HepG2 (cell line): ENCODE data around the gene DNAJC19. TPM values are rescaled to one million over a fixed set of nuclear protein-coding genes. Genes with fewer than 3 reads are reported as not detected.

ENCODE experiments used
- HIVEP1 ChIP-seq: sonication (generic); formaldehyde crosslinking; IDR thresholded peaks from 2 replicates; pipeline ENCODE4 v1.4.0; 2020; ENCODE audit warnings: mild to moderate bottlenecking, missing genetic modification reagents
- KLF12 ChIP-seq: sonication (generic); formaldehyde crosslinking; IDR thresholded peaks from 2 replicates; pipeline ENCODE4 v1.4.0; 2020; ENCODE audit warnings: missing genetic modification reagents, borderline replicate concordance
- NCOA2 ChIP-seq: sonication (generic); formaldehyde crosslinking; IDR thresholded peaks from 2 replicates; pipeline ENCODE4 v1.8.0; 2022; ENCODE audit warnings: inconsistent platforms
- NPAS2 ChIP-seq: sonication (generic); formaldehyde crosslinking; IDR thresholded peaks from 2 replicates; pipeline ENCODE4 v1.8.0; 2022; ENCODE audit warnings: mild to moderate bottlenecking, missing genetic modification reagents, borderline replicate concordance
- PTBP1 ChIP-seq: fragments of 200-400 bp; formaldehyde crosslinking; IDR thresholded peaks from 2 replicates; pipeline ENCODE4 v1.6.1; 2018; ENCODE audit warnings: low read length, low read depth; ENCODE audit not compliant: poor library complexity, severe bottlenecking
- RFX3 ChIP-seq: IDR thresholded peaks from 2 replicates; pipeline ENCODE4 v1.6.1; 2016; ENCODE audit warnings: missing biosample characterization, missing genetic modification reagents
- SIX4 ChIP-seq: sonication (generic); formaldehyde crosslinking; IDR thresholded peaks from 2 replicates; pipeline ENCODE4 v1.4.0; 2020; ENCODE audit warnings: missing genetic modification reagents
- WIZ ChIP-seq: sonication (generic); formaldehyde crosslinking; IDR thresholded peaks from 2 replicates; pipeline ENCODE4 v1.5.1; 2020; ENCODE audit warnings: mild to moderate bottlenecking, missing genetic modification reagents
- ZBTB43 ChIP-seq: sonication (generic); formaldehyde crosslinking; conservative IDR thresholded peaks from 2 replicates; pipeline ENCODE4 v1.4.0; 2020; ENCODE audit warnings: missing genetic modification reagents
- ZNF33A ChIP-seq: sonication (generic); formaldehyde crosslinking; IDR thresholded peaks from 2 replicates; pipeline ENCODE4 v1.5.1; 2020; ENCODE audit warnings: missing genetic modification reagents, mild to moderate bottlenecking, moderate library complexity, borderline replicate concordance
- ZNF407 ChIP-seq: sonication (generic); formaldehyde crosslinking; IDR thresholded peaks from one replicate; pipeline ENCODE4 v1.5.1; 2020; ENCODE audit warnings: mild to moderate bottlenecking, missing genetic modification reagents; ENCODE audit errors: not compliant biosample characterization
- ZNF431 ChIP-seq: sonication (generic); formaldehyde crosslinking; IDR thresholded peaks from 2 replicates; pipeline ENCODE4 v1.9.0; 2022; ENCODE audit warnings: missing genetic modification reagents, low read depth, mild to moderate bottlenecking, borderline replicate concordance
- ZNF44 ChIP-seq: sonication (generic); formaldehyde crosslinking; IDR thresholded peaks from 2 replicates; pipeline ENCODE4 v1.5.1; 2020; ENCODE audit warnings: mild to moderate bottlenecking, missing genetic modification reagents
- ZNF703 ChIP-seq: sonication (generic); formaldehyde crosslinking; IDR thresholded peaks from 2 replicates; pipeline ENCODE4 v1.5.1; 2020; ENCODE audit warnings: missing genetic modification reagents, mild to moderate bottlenecking, moderate library complexity, borderline replicate concordance
- ZNF770 ChIP-seq: sonication (generic); formaldehyde crosslinking; IDR thresholded peaks from 2 replicates; pipeline ENCODE4 v1.5.0; 2020; ENCODE audit warnings: mild to moderate bottlenecking, missing genetic modification reagents
- polyA plus RNA-seq, 8 experiments: library from polyadenylated mRNA; depleted of rRNA in 3 of 8; stranded (reverse) in 7 of 8; unstranded in 1 of 8; fragments of >200 nt; fragmentation: Illumina TruSeq in 4 of 8; extraction: Trizol in 4 of 8; gene quantifications; 2 replicates each; pipeline versions ENCODE4 v1.2.1 to v1.2.3, GENCODE V29; 2011 to 2016; ENCODE audit warnings: low read depth in 4 of 8, missing spikeins in 1 of 8, mixed read lengths in 1 of 8; ENCODE audit not compliant: insufficient read depth in 1 of 8
- total RNA-seq, 5 experiments: library from RNA; depleted of rRNA; stranded (reverse); fragments of >200 nt; fragmentation: Illumina TruSeq; extraction: Trizol; gene quantifications; 2 replicates each; pipeline ENCODE4 v1.2.3, GENCODE V29; 2016; ENCODE audit warnings: low read depth in 1 of 5

DNAJC19 gene
- total and polyA plus RNA-seq, 2 of the 13 experiments (the other 11 are each of a cell fraction or from before 2014, with no cell fraction given), result 51.1 to 75.8 TPM

- TF ChIP-seq HIVEP1 (CRISPR knock-in tag) (0 out of 2 replicates have a peak, but pooled peaks have one; percentile 61), NCOA2 (CRISPR knock-in tag) (peak; percentile 6), PTBP1 (no peak), ZNF44 (CRISPR knock-in tag) (no peak), RFX3 (CRISPR knock-in tag) (no peak), WIZ (peak; percentile 43; the same call in 1 of the 2 replicates), SIX4 (CRISPR knock-in tag) (no peak), ZNF431 (CRISPR knock-in tag) (no peak; the same call in 1 of the 2 replicates), ZNF770 (CRISPR knock-in tag) (peak; percentile 85), ZNF33A (CRISPR knock-in tag) (no peak), KLF12 (CRISPR knock-in tag) (no peak; the same call in 1 of the 2 replicates), ZNF703 (CRISPR knock-in tag) (no peak), ZBTB43 (CRISPR knock-in tag) (no peak), ZNF407 (CRISPR knock-in tag) (no peak), NPAS2 (CRISPR knock-in tag) (no peak)
Observed at GRCh38 chr3:180989291-180990163, at the start of gene DNAJC19 (continued).
